ENCODE data around the gene XPNPEP1. TPM values are rescaled to one million over a fixed set of nuclear protein-coding genes. Genes with fewer than 3 reads are reported as not detected.

XPNPEP1 gene
- total RNA-seq, 2 donors from 2014 or later: 41.2 to 45.2 TPM

DNA sequence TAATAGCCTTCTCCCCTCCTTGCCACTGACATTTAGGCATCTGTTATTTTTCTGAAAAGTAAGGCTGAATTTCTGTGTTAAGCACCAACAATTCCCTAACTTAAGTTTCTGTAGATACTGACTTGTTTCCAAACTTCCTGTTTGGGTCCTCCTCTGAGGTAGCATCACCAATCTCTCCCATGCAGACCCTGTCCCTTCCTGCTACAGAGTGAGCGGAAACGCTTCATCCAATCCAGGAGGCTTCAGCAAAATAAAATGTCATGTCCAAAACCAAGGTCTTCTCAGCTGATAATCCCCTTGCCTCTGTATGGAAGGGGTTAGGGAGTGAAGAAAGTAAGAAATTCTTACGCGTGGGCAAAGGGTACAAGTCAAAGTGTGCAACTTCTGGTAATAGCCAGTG, 29.9 kb downstream of the XPNPEP1 start:
- Histone ChIP-seq H3K27ac (peak overlapping the region; percentile 74 to 84), H3K4me3 (no peak overlapping the region), H3K27me3 (no peaks in the 10 kb centered on the region), H3K9me3 (no peaks in the 10 kb centered on the region), H3K4me1 (peaks cover 0 to 83% of the 10 kb centered on the region in 2 donors), H3K36me3 (peaks cover 14% of the 10 kb centered on the region)
- TF ChIP-seq, protein P1, sequence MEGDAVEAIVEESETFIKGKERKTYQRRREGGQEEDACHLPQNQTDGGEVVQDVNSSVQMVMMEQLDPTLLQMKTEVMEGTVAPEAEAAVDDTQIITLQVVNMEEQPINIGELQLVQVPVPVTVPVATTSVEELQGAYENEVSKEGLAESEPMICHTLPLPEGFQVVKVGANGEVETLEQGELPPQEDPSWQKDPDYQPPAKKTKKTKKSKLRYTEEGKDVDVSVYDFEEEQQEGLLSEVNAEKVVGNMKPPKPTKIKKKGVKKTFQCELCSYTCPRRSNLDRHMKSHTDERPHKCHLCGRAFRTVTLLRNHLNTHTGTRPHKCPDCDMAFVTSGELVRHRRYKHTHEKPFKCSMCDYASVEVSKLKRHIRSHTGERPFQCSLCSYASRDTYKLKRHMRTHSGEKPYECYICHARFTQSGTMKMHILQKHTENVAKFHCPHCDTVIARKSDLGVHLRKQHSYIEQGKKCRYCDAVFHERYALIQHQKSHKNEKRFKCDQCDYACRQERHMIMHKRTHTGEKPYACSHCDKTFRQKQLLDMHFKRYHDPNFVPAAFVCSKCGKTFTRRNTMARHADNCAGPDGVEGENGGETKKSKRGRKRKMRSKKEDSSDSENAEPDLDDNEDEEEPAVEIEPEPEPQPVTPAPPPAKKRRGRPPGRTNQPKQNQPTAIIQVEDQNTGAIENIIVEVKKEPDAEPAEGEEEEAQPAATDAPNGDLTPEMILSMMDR (IDR thresholded peaks at IDR 0.05): no peak
- DNase-seq (ENCODE audit: low spot score): peak; percentile 26

DNA sequence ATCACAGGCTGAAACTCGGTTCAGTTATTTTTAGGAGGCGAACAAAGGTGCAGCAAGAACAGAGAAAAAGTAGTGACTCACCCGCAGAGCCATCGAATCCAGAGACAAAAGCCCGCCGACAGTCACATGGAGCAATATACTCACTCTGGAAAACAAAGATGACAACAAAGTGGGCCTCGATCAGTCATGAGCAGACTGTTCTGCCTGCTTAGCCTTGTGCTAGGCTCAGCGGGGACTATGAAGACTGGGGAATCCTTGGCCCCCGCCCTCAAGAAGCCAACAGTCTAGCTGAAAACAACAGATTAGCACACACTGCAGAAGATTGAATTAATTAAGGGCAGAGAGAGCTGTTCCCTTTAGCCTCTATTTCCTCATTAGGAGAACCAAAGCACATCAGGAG, 30.4 kb downstream of the XPNPEP1 start:
- Histone ChIP-seq H3K27ac (peak overlapping the region; percentile 74 to 84), H3K4me1 (peaks cover 0 to 79% of the 10 kb centered on the region in 2 donors)
- DNase-seq (ENCODE audit: low spot score): no peak

DNA sequence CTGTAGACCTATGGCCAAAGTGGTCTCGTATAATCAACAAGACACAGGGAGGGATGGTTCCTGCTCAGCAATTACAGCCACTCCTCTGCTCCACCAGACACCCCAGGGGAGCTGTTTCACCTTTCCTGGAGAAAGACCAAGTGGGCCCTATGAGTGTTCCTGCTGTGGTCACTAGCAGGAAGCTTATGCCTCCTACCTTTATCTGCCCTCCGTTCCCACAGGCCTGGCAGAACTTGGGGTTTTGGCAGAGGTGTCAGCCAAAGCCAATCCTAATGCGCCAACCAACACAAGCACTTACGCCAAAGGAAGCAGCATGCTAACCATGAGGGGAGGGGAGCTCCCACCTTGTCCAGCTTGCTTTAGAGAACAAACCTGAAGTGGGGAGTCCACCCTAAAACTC, 31.2 kb downstream of the XPNPEP1 start:
- peaks cover 0 to 71% of the 10 kb centered on the region in 2 donors for H3K4me1 ChIP-seq
- no peak for DNase-seq (ENCODE audit: low spot score)
- no peaks in the 10 kb centered on the region for H3K27me3 ChIP-seq
- H3K4me3 ChIP-seq: no peak overlapping the region
- H3K9me3 ChIP-seq: no peaks in the 10 kb centered on the region
- TF ChIP-seq, protein P1 (IDR thresholded peaks at IDR 0.05): no peak
- H3K36me3 ChIP-seq: peaks cover 25% of the 10 kb centered on the region
- peak overlapping the region; percentile 74 to 84 for H3K27ac ChIP-seq

More for the DNA sequence above, 30.4 kb downstream of the XPNPEP1 start:
- Histone ChIP-seq H3K36me3 (peaks cover 19% of the 10 kb centered on the region), H3K27me3 (no peaks in the 10 kb centered on the region), H3K9me3 (no peaks in the 10 kb centered on the region), H3K4me3 (no peak overlapping the region)
- TF ChIP-seq, protein P1 (IDR thresholded peaks at IDR 0.05): no peak

DNA sequence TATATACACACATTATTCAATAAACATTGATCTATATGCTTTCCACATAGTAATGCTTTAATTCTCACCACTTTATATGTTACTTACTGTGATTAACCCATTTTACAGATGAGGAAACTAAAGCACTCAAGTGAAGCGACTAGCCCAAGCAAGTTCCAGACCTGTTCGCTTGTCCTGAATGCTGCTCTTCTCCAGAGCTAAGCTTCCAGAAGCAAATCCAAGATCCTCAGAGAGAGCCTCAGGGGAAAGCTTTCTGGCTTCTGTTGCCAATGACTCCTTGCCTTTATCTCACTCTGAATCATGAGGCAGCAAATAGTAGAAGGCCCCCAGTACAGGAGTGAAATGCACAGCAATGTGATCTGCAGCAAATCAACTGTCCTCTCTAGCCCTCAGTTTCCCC, 32.2 kb downstream of the XPNPEP1 start:
- Histone ChIP-seq H3K4me1 (peaks cover 0 to 63% of the 10 kb centered on the region in 2 donors), H3K27me3 (no peaks in the 10 kb centered on the region), H3K9me3 (no peaks in the 10 kb centered on the region), H3K27ac (peak overlapping the region; percentile 12 to 74), H3K36me3 (peaks cover 25% of the 10 kb centered on the region), H3K4me3 (no peak overlapping the region)
- DNase-seq (ENCODE audit: low spot score): no peak
- TF ChIP-seq, protein P1 (IDR thresholded peaks at IDR 0.05): no peak

DNA sequence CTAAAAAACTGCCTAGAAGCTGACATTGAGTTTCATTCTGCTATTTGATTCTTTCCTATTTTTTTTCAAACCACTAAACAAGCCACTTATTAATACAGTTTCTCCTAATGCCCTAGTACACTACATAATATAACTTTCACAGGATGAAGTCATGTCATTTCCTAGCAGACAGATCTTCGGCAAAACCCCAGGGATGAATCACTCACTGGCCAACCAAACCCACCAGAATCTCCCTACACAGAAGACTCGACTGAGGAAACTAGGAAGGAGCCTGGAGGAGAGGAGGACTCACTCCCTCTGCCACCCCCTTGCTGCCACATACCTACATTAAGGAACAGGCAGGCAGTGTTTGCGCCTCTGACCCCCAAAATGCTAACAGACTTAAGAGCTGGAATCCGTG, 33.4 kb downstream of the XPNPEP1 start:
- Histone ChIP-seq H3K4me1 (peaks cover 0 to 52% of the 10 kb centered on the region in 2 donors), H3K27me3 (no peaks in the 10 kb centered on the region), H3K4me3 (no peak overlapping the region), H3K9me3 (no peaks in the 10 kb centered on the region), H3K36me3 (peaks cover 25% of the 10 kb centered on the region), H3K27ac (peak overlapping the region; percentile 5 to 30)
- TF ChIP-seq, protein P1 (IDR thresholded peaks at IDR 0.05): no peak
- peak; percentile 58 for DNase-seq (ENCODE audit: low spot score)

DNA sequence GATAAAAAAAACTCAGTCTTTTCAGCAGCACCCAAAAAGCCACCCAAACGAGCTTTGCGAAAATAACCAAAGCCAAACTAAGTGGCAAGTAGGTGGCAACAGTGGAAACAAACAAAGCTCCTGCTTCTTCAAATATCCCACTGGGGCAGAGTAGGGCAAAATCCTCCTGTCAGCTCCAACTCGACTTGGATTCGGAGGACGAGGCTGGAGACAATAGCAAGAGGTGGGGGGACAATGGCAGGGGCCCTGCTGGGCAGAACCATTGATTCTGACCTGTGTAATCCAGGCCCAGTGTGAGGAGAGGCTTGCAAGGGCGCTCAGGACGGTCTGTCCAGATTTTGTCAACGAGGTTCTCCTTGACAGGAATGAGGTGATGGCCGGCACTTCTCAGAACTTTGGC, 35.5 kb downstream of the XPNPEP1 start:
- TF ChIP-seq, protein P1 (IDR thresholded peaks at IDR 0.05): no peak
- Histone ChIP-seq H3K9me3 (no peaks in the 10 kb centered on the region), H3K27ac (no peak overlapping the region), H3K4me3 (no peak overlapping the region), H3K4me1 (peaks cover 0 to 42% of the 10 kb centered on the region in 2 donors), H3K36me3 (peaks cover 25% of the 10 kb centered on the region), H3K27me3 (no peaks in the 10 kb centered on the region)
- peak; percentile 50 for DNase-seq (ENCODE audit: low spot score)

Data from right atrium auricular region (tissue), 2 donors.